NCI-H2081 treated with DMSO at 0.1 percent for 48 hours (cell line): ENCODE data around the gene OR10W1.

ENCODE experiments used
- DNase-seq: peaks from one replicate; lab custom pipeline; 2025; lab: John Stamatoyannopoulos, UW

The OR10W1 gene, protein sequence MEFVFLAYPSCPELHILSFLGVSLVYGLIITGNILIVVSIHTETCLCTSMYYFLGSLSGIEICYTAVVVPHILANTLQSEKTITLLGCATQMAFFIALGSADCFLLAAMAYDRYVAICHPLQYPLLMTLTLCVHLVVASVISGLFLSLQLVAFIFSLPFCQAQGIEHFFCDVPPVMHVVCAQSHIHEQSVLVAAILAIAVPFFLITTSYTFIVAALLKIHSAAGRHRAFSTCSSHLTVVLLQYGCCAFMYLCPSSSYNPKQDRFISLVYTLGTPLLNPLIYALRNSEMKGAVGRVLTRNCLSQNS

DNA sequence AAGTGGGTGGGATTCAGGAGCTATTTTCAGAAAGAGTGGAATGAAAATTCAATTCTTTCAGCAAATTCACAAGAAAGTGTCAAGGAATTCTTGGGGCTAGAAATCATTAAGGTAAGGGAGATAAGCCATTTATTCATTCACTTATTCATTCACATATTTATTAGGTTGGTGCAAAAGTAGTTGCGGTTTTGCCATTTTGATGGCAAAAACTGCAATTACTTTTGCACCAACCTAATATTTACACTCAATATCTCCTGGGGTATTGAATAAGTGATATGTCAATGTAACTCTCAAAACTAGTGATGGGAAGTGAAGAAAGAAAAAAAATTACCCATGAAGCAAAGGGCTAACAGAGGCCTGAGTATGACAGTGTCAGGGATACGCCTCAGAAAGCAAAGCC, at the start of gene OR10W1:
TSS of gene OR10W1 (minus strand) at position 119 of the 400 bp plus-strand sequence. CDS start 402 bp downstream, outside the sequence.
- no peak for DNase-seq

DNA sequence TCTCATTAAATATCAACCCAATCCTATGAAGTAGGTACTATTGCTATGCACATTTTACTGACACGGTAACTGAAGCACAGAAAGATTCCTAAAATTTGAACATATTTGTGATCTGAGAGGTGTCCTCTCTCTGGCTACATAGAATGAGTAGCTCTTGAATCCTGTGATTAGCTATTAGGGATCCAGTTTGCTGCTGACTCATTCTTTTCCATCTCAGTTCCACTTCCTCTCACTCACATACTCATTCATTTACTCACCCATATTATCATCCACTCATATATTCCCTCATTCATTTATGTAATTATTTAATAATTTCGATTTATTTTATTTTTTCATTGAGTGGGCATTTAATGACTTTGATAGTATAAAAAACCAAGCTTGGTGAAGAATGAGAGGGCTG, 48.1 kb upstream of the OR10W1 start:
- DNase-seq = no peak

DNA sequence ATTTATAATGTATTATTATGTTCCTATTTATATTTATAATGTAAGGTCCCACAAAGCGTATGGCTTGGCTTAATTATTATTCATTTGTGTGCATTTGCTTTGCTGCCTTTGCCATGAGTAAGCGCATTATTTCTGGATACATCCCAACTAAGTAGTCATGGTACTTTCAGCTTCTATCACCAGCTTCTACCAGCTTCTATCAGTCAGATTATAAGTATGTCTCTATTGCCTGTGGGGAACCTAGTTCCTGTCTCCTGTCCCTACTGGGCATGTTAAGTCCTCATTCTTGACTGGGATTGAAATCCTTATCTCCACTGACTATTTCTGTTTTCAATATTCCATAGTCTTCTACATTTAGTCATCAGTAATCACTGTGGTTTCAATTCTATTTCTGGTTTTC, 33.5 kb upstream of the OR10W1 start:
- no peak for DNase-seq

DNA sequence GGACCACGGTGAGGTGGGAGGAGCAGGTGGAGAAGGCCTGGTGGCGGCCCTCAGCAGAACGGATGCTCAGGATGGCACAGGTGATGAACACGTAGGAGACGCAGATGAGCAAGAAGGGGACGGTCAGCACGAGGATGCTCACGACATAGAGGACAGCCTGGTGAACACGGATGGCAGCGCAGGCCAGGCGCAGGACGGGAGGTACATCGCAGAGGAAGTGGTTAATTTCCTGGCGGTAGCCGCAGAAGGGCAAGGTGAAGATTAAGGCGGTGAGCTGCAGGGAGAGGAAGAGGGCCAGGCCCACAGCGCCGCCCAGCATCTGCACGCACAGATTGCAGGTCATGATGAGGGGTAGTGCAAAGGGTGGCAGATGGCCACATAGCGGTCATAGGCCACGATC, 24.0 kb upstream of the OR10W1 start:
- DNase-seq = no peak

DNA sequence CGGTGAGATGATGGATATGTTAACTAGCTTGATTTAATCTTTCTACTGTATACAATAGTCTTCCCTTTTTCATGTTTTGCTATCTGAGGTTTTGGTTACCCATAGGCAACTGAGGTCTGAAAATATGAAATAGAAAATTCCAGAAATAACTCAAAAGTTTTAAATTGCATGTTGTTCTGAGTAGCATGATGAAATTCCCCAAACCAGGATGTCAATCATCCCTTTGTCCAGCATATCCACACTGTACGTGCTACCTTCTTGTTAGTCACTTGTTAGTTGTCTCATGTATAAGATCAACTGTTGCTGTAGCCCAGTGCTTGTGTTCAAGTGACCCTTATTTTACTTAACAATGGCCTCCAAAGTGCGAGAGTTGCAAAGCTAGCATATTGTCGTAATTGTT, 21.2 kb upstream of the OR10W1 start:
- no peak for DNase-seq

DNA sequence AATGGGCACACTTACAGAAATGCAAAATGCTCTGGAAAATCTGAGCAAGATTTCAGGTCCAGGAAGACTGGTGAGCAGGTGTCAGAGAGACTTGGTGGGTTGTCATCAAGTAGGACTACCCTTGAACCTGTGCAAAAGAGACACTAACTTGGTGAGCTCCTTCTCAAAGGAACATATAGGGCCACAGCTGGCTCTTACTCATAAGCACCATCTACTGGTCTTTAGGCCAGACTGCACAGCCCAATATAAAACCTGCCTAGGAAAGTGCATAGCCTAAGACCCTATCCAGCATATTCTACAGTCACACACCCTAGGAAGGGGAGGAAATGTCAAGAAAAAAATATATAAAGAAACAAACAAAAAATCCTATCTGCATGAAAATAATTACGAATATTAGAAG, 18.2 kb upstream of the OR10W1 start:
- DNase-seq = no peak

DNA sequence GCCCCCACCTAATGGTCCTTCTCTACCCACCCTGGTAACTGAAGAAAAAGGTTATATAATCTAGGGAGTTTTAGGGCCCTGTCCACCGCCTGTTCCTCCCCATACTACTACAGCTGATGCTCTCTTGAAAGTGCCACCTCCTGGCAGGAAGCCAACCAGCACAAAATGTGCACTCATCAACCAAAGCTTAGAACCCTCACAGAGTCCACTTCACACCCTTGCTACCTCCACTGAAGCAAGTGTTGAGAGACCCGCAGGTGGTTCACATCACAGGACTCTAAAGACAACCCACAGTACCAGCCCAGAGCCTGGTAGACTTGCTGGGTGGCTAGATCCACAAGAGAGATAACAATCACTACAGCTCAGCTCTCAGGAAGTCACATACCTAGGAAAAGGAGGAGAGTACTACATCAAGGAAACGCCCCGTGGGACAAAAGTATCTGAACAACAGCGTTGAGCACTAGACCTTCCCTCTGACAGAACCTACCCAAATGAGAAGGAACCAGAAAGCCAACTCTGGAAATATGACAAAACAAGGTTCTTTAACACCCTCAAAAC, 17.5 kb upstream of the OR10W1 start:
- DNase-seq = no peak

DNA sequence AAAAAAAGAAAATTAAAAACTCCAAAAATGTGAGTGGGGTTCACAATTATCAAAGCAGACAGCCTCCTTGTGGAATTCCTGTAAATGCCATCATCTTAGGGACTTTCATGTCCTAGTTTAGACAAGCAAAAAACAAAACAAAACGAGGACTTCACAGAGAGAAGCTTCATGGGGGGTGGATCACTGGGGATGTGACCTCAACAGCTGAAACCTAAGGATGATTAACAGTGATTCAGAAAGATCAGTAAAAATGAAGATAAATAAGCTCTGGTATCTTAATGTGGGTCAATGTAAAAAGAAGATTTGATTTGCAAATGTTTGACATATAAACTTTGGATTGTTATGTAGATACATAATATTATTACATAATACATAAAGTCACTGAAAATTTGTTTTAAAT, 8.1 kb upstream of the OR10W1 start:
- no peak for DNase-seq

DNA sequence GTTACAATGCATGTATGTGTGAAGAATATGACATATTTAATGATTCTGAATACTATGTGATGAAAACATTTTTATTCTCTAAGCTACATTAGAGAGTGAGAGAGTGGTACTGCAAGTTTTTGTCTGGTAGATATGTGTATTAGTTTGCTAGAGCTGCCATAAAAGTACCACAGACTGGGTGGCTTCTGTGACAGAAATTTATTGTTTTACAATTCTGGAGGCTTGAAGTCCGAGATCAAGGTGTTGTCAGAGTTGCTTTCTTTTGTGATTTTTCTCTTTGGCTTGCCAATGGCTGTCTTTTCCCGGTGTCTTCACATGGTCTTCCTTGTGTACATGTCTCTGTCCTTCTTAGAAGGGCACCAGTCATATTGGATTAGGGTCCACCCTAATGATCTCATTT, 6.9 kb upstream of the OR10W1 start:
- DNase-seq = no peak

DNA sequence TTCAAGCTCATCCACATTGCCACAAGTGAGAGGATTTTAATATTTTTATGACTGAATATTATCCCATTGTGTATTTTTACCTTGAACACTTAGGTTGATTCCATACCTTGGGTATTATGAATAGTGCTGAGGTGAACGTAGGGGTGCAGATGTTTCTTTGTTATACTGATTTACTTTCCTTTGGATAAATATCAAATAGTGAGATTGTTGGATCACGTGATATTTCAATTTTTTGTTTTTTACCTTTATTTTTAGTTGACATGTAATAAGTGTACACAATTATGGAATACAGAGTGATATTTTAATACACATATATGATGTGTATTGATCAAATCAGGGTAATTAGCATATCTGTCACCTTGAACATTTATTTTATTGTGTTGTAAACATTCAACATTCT, 8.1 kb downstream of the OR10W1 start:
- no peak for DNase-seq

DNA sequence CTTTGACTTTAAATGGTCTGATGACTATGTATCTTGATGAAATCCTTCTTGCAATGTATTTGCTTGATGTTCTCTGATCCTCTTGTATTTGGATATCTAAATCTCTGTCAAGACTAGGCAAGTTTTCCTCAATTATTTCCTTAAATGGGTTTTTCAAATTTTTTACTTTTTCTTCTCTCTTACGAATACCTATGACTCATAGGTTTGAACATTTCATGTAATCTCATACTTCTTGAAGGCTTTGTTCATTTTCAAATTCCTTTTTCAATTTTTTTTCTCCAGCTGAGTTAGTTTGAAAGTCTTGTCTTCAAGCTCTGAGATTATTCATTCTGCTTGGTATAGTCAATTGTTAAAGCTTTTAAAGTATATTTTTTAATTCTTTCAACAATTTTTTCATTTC, 13.1 kb downstream of the OR10W1 start:
- no peak for DNase-seq

DNA sequence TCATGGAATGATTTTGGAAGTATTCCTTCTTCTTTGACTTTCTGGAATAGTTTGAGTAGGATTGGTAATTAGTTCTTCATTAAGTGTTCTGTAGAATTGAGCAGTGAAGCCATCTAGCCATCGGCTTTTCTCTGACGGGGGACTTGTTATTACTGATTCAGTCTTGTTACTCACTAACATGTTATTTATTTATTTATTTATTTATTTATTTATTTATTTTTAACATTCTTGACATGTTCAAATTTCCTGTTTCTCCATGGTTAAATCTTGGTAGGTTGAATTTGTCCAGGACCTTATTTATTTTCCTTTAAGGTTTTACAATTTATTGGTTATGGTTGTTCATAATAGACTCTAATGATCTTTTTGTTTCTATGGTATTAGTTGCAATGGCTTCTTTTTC, 24.1 kb downstream of the OR10W1 start:
- no peak for DNase-seq

DNA sequence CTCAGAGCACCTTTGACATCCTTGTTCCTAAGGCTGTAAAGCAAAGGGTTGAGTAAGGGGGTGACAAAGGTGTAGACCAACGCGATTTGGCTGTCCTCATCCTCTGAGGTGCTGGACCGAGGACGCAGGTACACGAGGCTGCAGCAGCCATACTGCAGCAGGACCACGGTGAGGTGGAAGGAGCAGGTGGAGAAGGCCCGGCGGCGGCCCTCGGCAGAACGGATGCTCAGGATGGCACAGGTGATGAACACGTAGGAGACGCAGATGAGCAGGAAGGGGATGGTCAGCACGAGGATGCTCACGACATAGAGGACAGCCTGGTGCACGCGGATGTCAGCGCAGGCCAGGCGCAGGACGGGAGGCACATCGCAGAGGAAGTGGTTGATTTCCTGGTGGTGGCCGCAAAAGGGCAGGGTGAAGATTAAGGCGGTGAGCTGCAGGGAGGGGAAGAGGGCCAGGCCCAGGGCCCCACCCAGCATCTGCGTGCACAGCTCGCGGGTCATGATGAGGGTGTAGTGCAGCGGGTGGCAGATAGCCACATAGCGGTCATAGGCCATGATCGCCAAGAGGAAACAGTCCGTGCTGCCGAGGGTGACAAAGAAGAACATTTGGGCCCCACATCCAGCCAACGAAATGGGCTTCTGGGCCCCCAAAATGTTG, 40.0 kb downstream of the OR10W1 start:
- no peak for DNase-seq

DNA sequence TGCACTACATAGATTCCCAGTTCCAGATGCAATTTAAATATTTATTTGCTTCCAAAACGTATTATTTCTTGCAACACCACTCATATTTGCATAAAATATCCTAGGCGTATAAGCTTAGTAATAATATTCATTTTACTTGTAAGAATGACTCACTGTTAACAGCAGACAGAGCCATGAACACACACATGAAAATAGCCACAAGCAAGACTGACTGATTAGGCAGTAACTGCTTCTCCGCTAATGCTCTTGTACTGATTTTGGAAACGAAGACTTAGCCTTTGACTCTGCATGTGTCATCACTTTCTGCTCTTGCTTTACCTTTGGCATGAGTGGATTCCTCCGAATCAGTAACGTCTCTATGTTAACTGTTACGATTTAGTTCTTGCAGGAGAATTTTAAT, 45.3 kb downstream of the OR10W1 start:
- DNase-seq = no peak
